OCI-LY1 (cell line): ENCODE data around the gene RAB29.

Experiments used
- H2AFZ ChIP-seq: fragments of 200-600 bp; sonication (generic), shearing (Covaris generic); 2 replicates; pipeline ENCODE4 v1.6.0; 2014; ENCODE audit warnings: antibody characterized with exemption, mild to moderate bottlenecking, low read length
- H3F3A ChIP-seq: fragments of 200-600 bp; sonication (generic), shearing (Covaris generic); 2 replicates; pipeline ENCODE4 v1.6.0; 2014; ENCODE audit warnings: mild to moderate bottlenecking, antibody characterized with exemption, low read length, moderate library complexity; ENCODE audit not compliant: insufficient read depth
- H3K27ac ChIP-seq: fragments of 200-600 bp; sonication (generic); 2 replicates; pipeline ENCODE4 v1.5.1; 2014; ENCODE audit warnings: low read length, mixed run types, mild to moderate bottlenecking, low read depth; ENCODE audit not compliant: poor library complexity, severe bottlenecking
- H3K27me3 ChIP-seq: fragments of 200-600 bp; sonication (generic); 2 replicates; pipeline ENCODE4 v1.6.0; 2014; ENCODE audit warnings: antibody characterized with exemption, mild to moderate bottlenecking, low read length, moderate library complexity; ENCODE audit not compliant: insufficient read depth
- H3K36me3 ChIP-seq: fragments of 200-600 bp; sonication (generic); 2 replicates; pipeline ENCODE4 v1.6.1; 2014; ENCODE audit warnings: mild to moderate bottlenecking, antibody characterized with exemption, low read length, moderate library complexity, mixed read lengths; ENCODE audit not compliant: insufficient read depth
- H3K4me1 ChIP-seq: fragments of 200-600 bp; sonication (generic); 2 replicates; pipeline ENCODE4 v1.5.1; 2014; ENCODE audit warnings: mild to moderate bottlenecking, low read length, moderate library complexity; ENCODE audit not compliant: insufficient read depth, severe bottlenecking
- H3K4me2 ChIP-seq: fragments of 200-600 bp; sonication (generic), shearing (Covaris generic); 2 replicates; pipeline ENCODE4 v1.6.1; 2014; ENCODE audit warnings: low read length
- H3K4me3 ChIP-seq: fragments of 200-600 bp; sonication (generic); 2 replicates; pipeline ENCODE4 v1.5.1; 2014; ENCODE audit warnings: low read length, low read depth, mild to moderate bottlenecking, mixed read lengths; ENCODE audit not compliant: poor library complexity, severe bottlenecking
- H3K79me2 ChIP-seq: fragments of 200-600 bp; shearing (Covaris generic); 2 replicates; pipeline ENCODE4 v1.6.1; 2016; ENCODE audit warnings: mixed run types, low read length, mixed read lengths; ENCODE audit not compliant: insufficient read depth
- H3K9ac ChIP-seq: fragments of 200-600 bp; sonication (generic), shearing (Covaris generic); 2 replicates; pipeline ENCODE4 v1.6.1; 2014; ENCODE audit warnings: mild to moderate bottlenecking, low read length, mixed read lengths
- H3K9me2 ChIP-seq: fragments of 200-600 bp; sonication (generic), shearing (Covaris generic); 2 replicates; pipeline ENCODE4 v1.6.1; 2014; ENCODE audit warnings: low read depth, mild to moderate bottlenecking, low read length, mixed read lengths
- H3K9me3 ChIP-seq: fragments of 200-600 bp; shearing (Covaris generic); 2 replicates; pipeline ENCODE4 v1.6.1; 2014; ENCODE audit warnings: low read length, mixed read lengths
- H4K20me1 ChIP-seq: fragments of 200-600 bp; sonication (generic), shearing (Covaris generic); 2 replicates; pipeline ENCODE4 v1.6.0; 2016; ENCODE audit warnings: mild to moderate bottlenecking, low read length; ENCODE audit not compliant: insufficient read depth
- CTCF ChIP-seq: fragments of 200-600 bp; sonication (generic), shearing (Covaris generic); IDR thresholded peaks from 2 replicates; pipeline ENCODE4 v1.5.1; 2017; ENCODE audit warnings: mild to moderate bottlenecking, antibody characterized with exemption, low read length, moderate library complexity, mixed read lengths
- EZH2 ChIP-seq: fragments of 200-600 bp; sonication (generic), shearing (Covaris generic); IDR thresholded peaks from 2 replicates; pipeline ENCODE4 v1.8.0; 2017; ENCODE audit warnings: borderline replicate concordance, mixed run types, mild to moderate bottlenecking, antibody characterized with exemption, low read length, moderate library complexity, mixed read lengths

The RAB29 gene

GRCh38 chr1:205770618-205771017 is 4.7 kb downstream of the RAB29 start:
- Histone ChIP-seq H3K4me3 (no peak overlapping the region), H3K27me3 (0 out of 2 replicates have a peak, but pooled peaks cover under 1% of the 10 kb centered on the region), H2AFZ (no peak overlapping the region), H3K36me3 (no peaks in the 10 kb centered on the region; the same call in 1 of the 2 replicates), H3K9me3 (no peaks in the 10 kb centered on the region), H3K27ac (no peak overlapping the region), H3K79me2 (no peaks in the 10 kb centered on the region), H3K9me2 (no peaks in the 10 kb centered on the region), H4K20me1 (no peaks in the 10 kb centered on the region), H3K4me1 (peaks cover 9% of the 10 kb centered on the region), H3F3A (no peaks in the 10 kb centered on the region), H3K9ac (no peak overlapping the region), H3K4me2 (no peak overlapping the region)
- no peak for TF ChIP-seq EZH2
- no peak for TF ChIP-seq CTCF

- Histone ChIP-seq H3K9me2 (no peaks in the 10 kb centered on the region), H3K9ac (no peak overlapping the region), H3K79me2 (no peaks in the 10 kb centered on the region), H3F3A (no peaks in the 10 kb centered on the region), H2AFZ (no peak overlapping the region), H3K4me2 (no peak overlapping the region), H3K4me3 (no peak overlapping the region), H3K36me3 (no peaks in the 10 kb centered on the region; the same call in 1 of the 2 replicates), H4K20me1 (no peaks in the 10 kb centered on the region), H3K9me3 (no peaks in the 10 kb centered on the region), H3K4me1 (peaks cover 9% of the 10 kb centered on the region), H3K27me3 (no peaks in the 10 kb centered on the region), H3K27ac (no peak overlapping the region)
- TF ChIP-seq EZH2 (no peak), CTCF (no peak)
Measured at GRCh38 chr1:205769641-205770365, 5.5 kb downstream of the RAB29 start.

DNA sequence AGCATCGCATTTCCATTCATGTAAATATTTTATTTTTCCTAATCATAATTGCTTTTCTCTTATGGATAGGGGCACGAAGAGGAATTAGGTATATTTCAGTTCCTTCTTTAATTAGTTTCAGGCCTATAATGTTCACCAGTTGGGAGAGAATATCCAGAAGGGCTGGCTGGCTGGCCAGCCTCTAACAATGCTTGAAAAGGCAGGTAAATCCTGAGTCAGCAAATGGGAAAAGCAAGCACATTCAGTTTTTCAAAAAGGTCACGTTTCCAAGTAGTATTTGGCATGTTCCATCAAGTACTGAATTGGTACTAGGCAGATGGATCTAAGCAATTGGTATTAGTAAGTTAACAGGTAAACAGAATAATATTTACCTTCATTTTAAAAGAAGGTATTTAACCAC is 8.0 kb downstream of the RAB29 start:
- no peaks in the 10 kb centered on the region for H3K79me2 ChIP-seq
- H4K20me1 ChIP-seq = no peaks in the 10 kb centered on the region
- TF ChIP-seq EZH2 (no peak), CTCF (no peak)
- H3K36me3 ChIP-seq = no peaks in the 10 kb centered on the region; the same call in 1 of the 2 replicates
- no peak overlapping the region for H3K4me3 ChIP-seq
- H3K4me1 ChIP-seq = no peaks in the 10 kb centered on the region
- H3K27me3 ChIP-seq = no peaks in the 10 kb centered on the region
- H3K9me3 ChIP-seq = no peaks in the 10 kb centered on the region
- H2AFZ ChIP-seq = no peak overlapping the region
- H3K9me2 ChIP-seq = no peaks in the 10 kb centered on the region
- no peaks in the 10 kb centered on the region for H3F3A ChIP-seq
- H3K9ac ChIP-seq = no peak overlapping the region
- H3K27ac ChIP-seq = no peak overlapping the region
- H3K4me2 ChIP-seq = no peak overlapping the region
